ENCODE measurements around the gene CRYBG2.

DNA sequence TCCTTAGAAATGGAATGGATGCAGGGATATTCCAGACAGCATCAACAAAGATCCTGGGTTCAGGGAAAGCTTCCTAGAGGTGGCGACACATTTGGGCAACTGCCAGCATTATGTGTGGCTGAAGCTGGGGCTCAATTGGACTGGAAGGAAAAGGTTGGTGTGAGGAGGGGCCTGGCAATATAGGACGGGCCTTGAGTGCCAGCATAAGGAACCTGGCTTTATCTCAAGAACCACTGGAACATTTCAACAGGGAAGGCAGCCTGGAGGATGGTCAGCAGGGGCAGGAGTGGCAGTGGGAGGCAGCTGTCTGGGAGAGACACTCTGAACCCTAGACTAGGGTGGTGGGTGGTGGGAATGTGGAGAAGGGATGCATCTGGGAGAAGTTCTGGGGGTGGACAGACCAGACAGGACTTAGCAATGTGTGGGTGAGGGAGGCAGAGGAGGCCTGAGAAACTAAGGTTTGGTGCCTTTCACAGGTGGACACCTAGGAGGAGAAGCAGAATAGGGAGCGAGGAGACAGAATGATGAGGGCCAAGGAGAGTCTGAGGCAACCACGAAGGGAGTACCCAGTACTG lies 70.6 kb downstream of the CRYBG2 start:
- TF ChIP-seq, protein P1, sequence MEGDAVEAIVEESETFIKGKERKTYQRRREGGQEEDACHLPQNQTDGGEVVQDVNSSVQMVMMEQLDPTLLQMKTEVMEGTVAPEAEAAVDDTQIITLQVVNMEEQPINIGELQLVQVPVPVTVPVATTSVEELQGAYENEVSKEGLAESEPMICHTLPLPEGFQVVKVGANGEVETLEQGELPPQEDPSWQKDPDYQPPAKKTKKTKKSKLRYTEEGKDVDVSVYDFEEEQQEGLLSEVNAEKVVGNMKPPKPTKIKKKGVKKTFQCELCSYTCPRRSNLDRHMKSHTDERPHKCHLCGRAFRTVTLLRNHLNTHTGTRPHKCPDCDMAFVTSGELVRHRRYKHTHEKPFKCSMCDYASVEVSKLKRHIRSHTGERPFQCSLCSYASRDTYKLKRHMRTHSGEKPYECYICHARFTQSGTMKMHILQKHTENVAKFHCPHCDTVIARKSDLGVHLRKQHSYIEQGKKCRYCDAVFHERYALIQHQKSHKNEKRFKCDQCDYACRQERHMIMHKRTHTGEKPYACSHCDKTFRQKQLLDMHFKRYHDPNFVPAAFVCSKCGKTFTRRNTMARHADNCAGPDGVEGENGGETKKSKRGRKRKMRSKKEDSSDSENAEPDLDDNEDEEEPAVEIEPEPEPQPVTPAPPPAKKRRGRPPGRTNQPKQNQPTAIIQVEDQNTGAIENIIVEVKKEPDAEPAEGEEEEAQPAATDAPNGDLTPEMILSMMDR (IDR thresholded peaks at IDR 0.05) = no peak
- no peak for TF ChIP-seq POLR2A (IDR thresholded peaks at IDR 0.05)
- TF ChIP-seq POLR2AphosphoS5 (IDR thresholded peaks at IDR 0.05) = no peak
